HL-60 (cell line): ENCODE measurements around the gene PRKCE.

Experiments used
- DNase-seq, 2 experiments: peaks; one replicate each; pipeline ENCODE4 v3.0.0-alpha.2; 2010 to 2020; ENCODE audit warnings: low read depth in 1 of 2, low spot score in 1 of 2
- H3K27ac ChIP-seq: fragments of 250-450 bp; sonication (Bioruptor Pico); replicated peaks from 2 replicates; pipeline ENCODE4 v1.5.1; 2020; ENCODE audit warnings: mild to moderate bottlenecking, moderate library complexity
- H3K27me3 ChIP-seq: fragments of 250-450 bp; sonication (Bioruptor Pico); 2 replicates; pipeline ENCODE4 v1.5.1; 2021; ENCODE audit warnings: mild to moderate bottlenecking, moderate library complexity; ENCODE audit not compliant: insufficient read depth, poor library complexity, severe bottlenecking
- H3K4me3 ChIP-seq: replicated peaks from 2 replicates; pipeline ENCODE4 v1.5.1; 2011; ENCODE audit warnings: mild to moderate bottlenecking, control low read depth, low read length; ENCODE audit not compliant: insufficient read depth
- GABPA ChIP-seq: IDR thresholded peaks from 2 replicates; pipeline ENCODE4 v1.6.1; 2012; ENCODE audit warnings: low read depth
- POLR2AphosphoS5 ChIP-seq: IDR thresholded peaks from 2 replicates; pipeline ENCODE4 v1.6.1; 2012; ENCODE audit warnings: low read depth
- SPI1 ChIP-seq: IDR thresholded peaks from 2 replicates; pipeline ENCODE4 v1.6.1; 2012; ENCODE audit warnings: low read depth, mild to moderate bottlenecking, borderline replicate concordance
- TF ChIP-seq, protein P1 (sequence below): IDR thresholded peaks from 2 replicates; pipeline ENCODE4 v1.6.1; 2012; ENCODE audit warnings: low read depth; ENCODE audit not compliant: insufficient replicate concordance
- TF ChIP-seq, protein P2 (sequence below): IDR thresholded peaks from one replicate; pipeline ENCODE4 v1.5.1; 2011; ENCODE audit warnings: low read length, control low read depth, inconsistent platforms; ENCODE audit not compliant: insufficient read depth

Gene PRKCE

DNA sequence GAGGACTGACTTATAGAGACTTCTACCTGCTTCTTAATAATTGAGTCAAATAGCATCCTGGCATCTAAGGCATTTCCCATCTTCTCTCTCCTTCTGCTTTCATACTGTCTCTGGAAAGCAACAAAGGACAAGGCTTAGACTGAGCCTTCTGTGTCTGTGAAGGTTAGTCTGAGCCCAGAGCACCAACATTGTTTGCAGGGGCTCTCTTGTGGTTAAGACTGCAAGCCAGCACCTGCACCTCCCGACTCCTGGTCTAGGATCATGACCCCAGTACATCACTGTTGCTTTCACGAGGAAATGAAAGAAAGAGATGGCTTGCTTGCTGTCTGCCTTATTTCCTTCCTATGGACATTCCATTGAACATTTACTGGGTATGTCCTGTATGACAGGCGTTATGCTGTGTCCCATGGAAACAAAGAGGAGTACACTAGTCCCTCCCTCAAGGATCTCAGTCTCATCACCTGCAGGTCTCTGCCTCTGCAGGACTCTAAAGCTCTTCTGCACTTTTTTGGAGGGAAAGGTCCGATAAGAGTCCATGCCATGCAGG lies 330.0 kb downstream of the PRKCE start:
- DNase-seq: no peak
- H3K27me3 ChIP-seq: no peaks in the 10 kb centered on the region

DNA sequence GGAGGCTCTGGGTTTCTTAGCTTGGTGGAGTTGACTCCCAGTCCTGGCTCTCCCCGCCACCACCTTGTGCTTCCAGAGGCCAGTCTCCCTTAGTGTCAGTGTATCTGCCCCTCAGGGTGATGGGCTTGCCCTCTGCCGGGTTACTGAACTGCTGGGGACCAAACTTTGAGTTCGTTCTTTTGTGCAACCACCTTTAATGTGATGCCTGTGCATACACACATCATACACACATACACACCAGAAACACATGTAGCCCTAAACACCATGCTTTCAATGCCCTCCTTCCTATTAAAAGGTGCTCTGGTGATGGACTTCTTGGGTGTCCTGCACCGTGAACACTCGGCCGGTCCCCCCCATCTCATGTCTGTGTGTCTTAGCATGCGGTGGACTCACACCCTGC lies 330.6 kb downstream of the PRKCE start:
- H3K27me3 ChIP-seq: no peaks in the 10 kb centered on the region
- no peak for TF ChIP-seq SPI1
- TF ChIP-seq, protein P1, sequence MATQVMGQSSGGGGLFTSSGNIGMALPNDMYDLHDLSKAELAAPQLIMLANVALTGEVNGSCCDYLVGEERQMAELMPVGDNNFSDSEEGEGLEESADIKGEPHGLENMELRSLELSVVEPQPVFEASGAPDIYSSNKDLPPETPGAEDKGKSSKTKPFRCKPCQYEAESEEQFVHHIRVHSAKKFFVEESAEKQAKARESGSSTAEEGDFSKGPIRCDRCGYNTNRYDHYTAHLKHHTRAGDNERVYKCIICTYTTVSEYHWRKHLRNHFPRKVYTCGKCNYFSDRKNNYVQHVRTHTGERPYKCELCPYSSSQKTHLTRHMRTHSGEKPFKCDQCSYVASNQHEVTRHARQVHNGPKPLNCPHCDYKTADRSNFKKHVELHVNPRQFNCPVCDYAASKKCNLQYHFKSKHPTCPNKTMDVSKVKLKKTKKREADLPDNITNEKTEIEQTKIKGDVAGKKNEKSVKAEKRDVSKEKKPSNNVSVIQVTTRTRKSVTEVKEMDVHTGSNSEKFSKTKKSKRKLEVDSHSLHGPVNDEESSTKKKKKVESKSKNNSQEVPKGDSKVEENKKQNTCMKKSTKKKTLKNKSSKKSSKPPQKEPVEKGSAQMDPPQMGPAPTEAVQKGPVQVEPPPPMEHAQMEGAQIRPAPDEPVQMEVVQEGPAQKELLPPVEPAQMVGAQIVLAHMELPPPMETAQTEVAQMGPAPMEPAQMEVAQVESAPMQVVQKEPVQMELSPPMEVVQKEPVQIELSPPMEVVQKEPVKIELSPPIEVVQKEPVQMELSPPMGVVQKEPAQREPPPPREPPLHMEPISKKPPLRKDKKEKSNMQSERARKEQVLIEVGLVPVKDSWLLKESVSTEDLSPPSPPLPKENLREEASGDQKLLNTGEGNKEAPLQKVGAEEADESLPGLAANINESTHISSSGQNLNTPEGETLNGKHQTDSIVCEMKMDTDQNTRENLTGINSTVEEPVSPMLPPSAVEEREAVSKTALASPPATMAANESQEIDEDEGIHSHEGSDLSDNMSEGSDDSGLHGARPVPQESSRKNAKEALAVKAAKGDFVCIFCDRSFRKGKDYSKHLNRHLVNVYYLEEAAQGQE: no peak
- no peak for TF ChIP-seq GABPA
- no peak for TF ChIP-seq POLR2AphosphoS5
- TF ChIP-seq, protein P2, sequence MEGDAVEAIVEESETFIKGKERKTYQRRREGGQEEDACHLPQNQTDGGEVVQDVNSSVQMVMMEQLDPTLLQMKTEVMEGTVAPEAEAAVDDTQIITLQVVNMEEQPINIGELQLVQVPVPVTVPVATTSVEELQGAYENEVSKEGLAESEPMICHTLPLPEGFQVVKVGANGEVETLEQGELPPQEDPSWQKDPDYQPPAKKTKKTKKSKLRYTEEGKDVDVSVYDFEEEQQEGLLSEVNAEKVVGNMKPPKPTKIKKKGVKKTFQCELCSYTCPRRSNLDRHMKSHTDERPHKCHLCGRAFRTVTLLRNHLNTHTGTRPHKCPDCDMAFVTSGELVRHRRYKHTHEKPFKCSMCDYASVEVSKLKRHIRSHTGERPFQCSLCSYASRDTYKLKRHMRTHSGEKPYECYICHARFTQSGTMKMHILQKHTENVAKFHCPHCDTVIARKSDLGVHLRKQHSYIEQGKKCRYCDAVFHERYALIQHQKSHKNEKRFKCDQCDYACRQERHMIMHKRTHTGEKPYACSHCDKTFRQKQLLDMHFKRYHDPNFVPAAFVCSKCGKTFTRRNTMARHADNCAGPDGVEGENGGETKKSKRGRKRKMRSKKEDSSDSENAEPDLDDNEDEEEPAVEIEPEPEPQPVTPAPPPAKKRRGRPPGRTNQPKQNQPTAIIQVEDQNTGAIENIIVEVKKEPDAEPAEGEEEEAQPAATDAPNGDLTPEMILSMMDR: no peak
- no peak for DNase-seq
- H3K4me3 ChIP-seq: no peak overlapping the region
- no peak overlapping the region for H3K27ac ChIP-seq

More for the DNA sequence above, 330.0 kb downstream of the PRKCE start:
- Histone ChIP-seq H3K27ac (no peak overlapping the region), H3K4me3 (no peak overlapping the region)
- TF ChIP-seq, protein P1: no peak
- TF ChIP-seq POLR2AphosphoS5 (no peak), SPI1 (no peak)
- TF ChIP-seq, protein P2: no peak

DNA sequence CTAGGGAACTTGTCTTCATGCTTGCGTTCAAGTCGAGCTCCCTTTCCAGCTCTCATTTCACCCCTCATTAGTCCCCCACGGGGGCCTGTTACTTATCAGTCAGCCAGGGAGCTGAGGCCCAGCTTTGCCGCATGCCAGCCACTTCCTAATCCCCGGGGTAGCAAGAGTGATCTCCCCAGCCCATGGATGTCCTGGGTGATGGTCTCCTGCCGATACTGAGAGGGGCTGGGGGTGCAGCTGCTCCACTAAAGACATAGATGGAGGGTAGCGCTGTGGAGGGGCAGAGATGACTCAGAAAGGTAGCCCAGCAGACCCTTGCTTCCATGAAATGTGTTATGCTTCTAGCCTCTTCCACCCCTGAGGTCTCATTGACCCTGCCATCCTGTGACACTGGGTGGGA lies 331.7 kb downstream of the PRKCE start:
- no peaks in the 10 kb centered on the region for H3K27me3 ChIP-seq
- TF ChIP-seq SPI1 (no peak), GABPA (no peak), POLR2AphosphoS5 (no peak)
- TF ChIP-seq, protein P1: no peak
- TF ChIP-seq, protein P2: no peak
- H3K27ac ChIP-seq: no peak overlapping the region
- no peak overlapping the region for H3K4me3 ChIP-seq
- DNase-seq: no peak
